GM12864 (cell line): ENCODE measurements around the gene UTP3.
A peak's percentile ranks its signal among the peaks of the same experiment; 100 is the strongest.
"Not testable (repeated sequence)": the region's sequence is repeated elsewhere in the genome, so short reads cannot be mapped to it uniquely, and the experiment has no call there.

Experiments used
- DNase-seq: peaks from one replicate; pipeline ENCODE4 v3.0.0-alpha.2; 2011; ENCODE audit warnings: low read depth
- H3K4me3 ChIP-seq: 2 replicates; pipeline ENCODE4 v1.5.1; 2011; ENCODE audit warnings: mild to moderate bottlenecking, low read depth, low read length, control low read depth
- CTCF ChIP-seq: IDR thresholded peaks from 2 replicates; pipeline ENCODE4 v1.5.1; 2011; ENCODE audit warnings: low read depth, mild to moderate bottlenecking, moderate library complexity, low read length, control low read depth, inconsistent platforms; ENCODE audit errors: missing control alignments

UTP3 gene

GRCh38 chr4:70688795-70689231 lies 481 bp downstream of the UTP3 start:
- H3K4me3 ChIP-seq = peak overlapping the region; percentile 80
- DNase-seq = no peak

GRCh38 chr4:70691661-70692060 lies 3.3 kb downstream of the UTP3 start:
- no peak overlapping the region for H3K4me3 ChIP-seq
- no peak for DNase-seq
- TF ChIP-seq CTCF = no peak

More at GRCh38 chr4:70688795-70689231, 481 bp downstream of the UTP3 start:
- TF ChIP-seq CTCF = no peak

GRCh38 chr4:70694633-70695032 lies 6.3 kb downstream of the UTP3 start:
- H3K4me3 ChIP-seq = not testable (repeated sequence)

GRCh38 chr4:70698435-70698834 lies 10.1 kb downstream of the UTP3 start:
- DNase-seq, H3K4me3 ChIP-seq: not testable (repeated sequence)

More at GRCh38 chr4:70694633-70695032, 6.3 kb downstream of the UTP3 start:
- DNase-seq = not testable (repeated sequence)

- no peak overlapping the region for H3K4me3 ChIP-seq
- DNase-seq = no peak
- TF ChIP-seq CTCF = no peak
Observed at GRCh38 chr4:70700712-70701111, 12.4 kb downstream of the UTP3 start.

- no peak overlapping the region for H3K4me3 ChIP-seq
- DNase-seq = no peak
- TF ChIP-seq CTCF = no peak
Observed at GRCh38 chr4:70701271-70701670, 12.9 kb downstream of the UTP3 start.

- DNase-seq, H3K4me3 ChIP-seq: not testable (repeated sequence)
Observed at GRCh38 chr4:70702592-70702991, 14.3 kb downstream of the UTP3 start.

GRCh38 chr4:70703619-70704214 lies 15.4 kb downstream of the UTP3 start:
- peak overlapping the region; percentile 83 for H3K4me3 ChIP-seq
- DNase-seq = no peak
- TF ChIP-seq CTCF = no peak
